Peyer's patch (tissue), 4 donors: Measurements from ENCODE around the gene MKI67.

ENCODE experiments used
- CTCF ChIP-seq, 6 experiments: fragments of 450-650 bp in 4 of 6; fragments of 200-600 bp in 2 of 6; sonication (generic) in 1 of 6; IDR thresholded peaks; one replicate each; pipeline ENCODE4 v1.5.1; 2017 to 2019; ENCODE audit warnings: antibody characterized with exemption in 6 of 6, mild to moderate bottlenecking in 3 of 6, moderate library complexity in 1 of 6
- POLR2A ChIP-seq, 2 donors: fragments of 450-650 bp; IDR thresholded peaks; one replicate each; pipeline ENCODE4 v1.5.1; 2017; ENCODE audit warnings: antibody characterized with exemption in 2 of 2, mild to moderate bottlenecking in 2 of 2, moderate library complexity in 2 of 2

- TF ChIP-seq POLR2A (IDR thresholded peaks at IDR 0.05) (no peak), CTCF (IDR thresholded peaks at IDR 0.05) (no peak)
Measured at GRCh38 chr10:128114901-128115300, 11.3 kb downstream of the MKI67 start.
